Astrocyte (in vitro differentiated cells and primary cell): Measurements from ENCODE around the gene RUVBL1. TPM values are rescaled to one million over a fixed set of nuclear protein-coding genes. Genes with fewer than 3 reads are reported as not detected.

Experiments
- DNase-seq: peaks from one replicate; pipeline ENCODE4 v3.0.0-alpha.2; 2010; ENCODE audit warnings: low read depth
- FAIRE-seq: peaks from 2 replicates; lab custom pipeline; 2011; peaks lifted over from hg19 to GRCh38; lab: Jason Lieb, UNC
- H2AFZ ChIP-seq: 2 replicates; pipeline ENCODE4 v1.6.0; 2012; ENCODE audit warnings: low read depth, low read length, inconsistent platforms
- H3K27ac ChIP-seq: 2 replicates; pipeline ENCODE4 v1.5.1; 2011; ENCODE audit warnings: low read depth, low read length, inconsistent platforms
- H3K27me3 ChIP-seq: 2 replicates; pipeline ENCODE4 v1.6.0; 2011; ENCODE audit warnings: low read length, inconsistent platforms; ENCODE audit not compliant: insufficient read depth
- H3K36me3 ChIP-seq: 2 replicates; pipeline ENCODE4 v1.5.1; 2011; ENCODE audit warnings: low read length, inconsistent platforms; ENCODE audit not compliant: insufficient read depth
- H3K4me1 ChIP-seq: 2 replicates; pipeline ENCODE4 v1.5.1; 2011; ENCODE audit warnings: low read length, inconsistent platforms; ENCODE audit not compliant: insufficient read depth
- H3K4me2 ChIP-seq: 2 replicates; pipeline ENCODE4 v1.6.0; 2012; ENCODE audit warnings: low read length, inconsistent platforms
- H3K4me3 ChIP-seq: 2 replicates; pipeline ENCODE4 v1.5.1; 2011; ENCODE audit warnings: low read depth, mild to moderate bottlenecking, low read length, inconsistent platforms; ENCODE audit not compliant: insufficient read depth
- H3K79me2 ChIP-seq: 2 replicates; pipeline ENCODE4 v1.6.0; 2012; ENCODE audit warnings: mild to moderate bottlenecking, low read length, inconsistent platforms; ENCODE audit not compliant: insufficient read depth
- H3K9ac ChIP-seq: 2 replicates; pipeline ENCODE4 v1.6.0; 2012; ENCODE audit warnings: mild to moderate bottlenecking, low read length, inconsistent platforms
- H3K9me3 ChIP-seq: 2 replicates; pipeline ENCODE4 v1.5.1; 2012; ENCODE audit warnings: low read depth, mild to moderate bottlenecking, low read length, inconsistent platforms; ENCODE audit not compliant: insufficient read depth
- H4K20me1 ChIP-seq: 2 replicates; pipeline ENCODE4 v1.6.0; 2012; ENCODE audit warnings: low read length, inconsistent platforms; ENCODE audit not compliant: insufficient read depth
- H3K27ac Mint-ChIP-seq: one replicate; pipeline ENCODE4 v1.8.0; 2021; ENCODE audit warnings: mild to moderate bottlenecking, mixed read lengths; ENCODE audit not compliant: unreplicated experiment
- H3K27me3 Mint-ChIP-seq: one replicate; pipeline ENCODE4 v1.8.0; 2021; ENCODE audit warnings: low read depth, mixed read lengths; ENCODE audit not compliant: unreplicated experiment
- H3K36me3 Mint-ChIP-seq: one replicate; pipeline ENCODE4 v1.8.0; 2021; ENCODE audit warnings: low read depth, mixed read lengths; ENCODE audit not compliant: unreplicated experiment
- H3K4me1 Mint-ChIP-seq: one replicate; pipeline ENCODE4 v1.8.0; 2021; ENCODE audit warnings: low read depth, mixed read lengths; ENCODE audit not compliant: unreplicated experiment
- H3K4me3 Mint-ChIP-seq: one replicate; pipeline ENCODE4 v1.8.0; 2021; ENCODE audit warnings: mild to moderate bottlenecking, moderate library complexity, mixed read lengths; ENCODE audit not compliant: unreplicated experiment
- H3K9me3 Mint-ChIP-seq: one replicate; pipeline ENCODE4 v1.8.0; 2021; ENCODE audit warnings: mild to moderate bottlenecking, mixed read lengths; ENCODE audit not compliant: unreplicated experiment
- EZH2 ChIP-seq: IDR thresholded peaks from 2 replicates; pipeline ENCODE4 v1.6.1; 2012; ENCODE audit warnings: mild to moderate bottlenecking, low read length, inconsistent platforms; ENCODE audit not compliant: insufficient read depth
- total RNA-seq: library from RNA; stranded (reverse); gene quantifications from 2 replicates; pipeline ENCODE4 v1.2.1, GENCODE V29; 2021
- TF ChIP-seq, protein P1 (sequence below): IDR thresholded peaks from 2 replicates; pipeline ENCODE4 v1.5.1; 2011; ENCODE audit warnings: low read depth, mild to moderate bottlenecking, inconsistent platforms, low read length, moderate library complexity; ENCODE audit not compliant: insufficient read depth

Gene RUVBL1
- total RNA-seq, 1 donor from 2014 or later = 43.0 TPM

DNA sequence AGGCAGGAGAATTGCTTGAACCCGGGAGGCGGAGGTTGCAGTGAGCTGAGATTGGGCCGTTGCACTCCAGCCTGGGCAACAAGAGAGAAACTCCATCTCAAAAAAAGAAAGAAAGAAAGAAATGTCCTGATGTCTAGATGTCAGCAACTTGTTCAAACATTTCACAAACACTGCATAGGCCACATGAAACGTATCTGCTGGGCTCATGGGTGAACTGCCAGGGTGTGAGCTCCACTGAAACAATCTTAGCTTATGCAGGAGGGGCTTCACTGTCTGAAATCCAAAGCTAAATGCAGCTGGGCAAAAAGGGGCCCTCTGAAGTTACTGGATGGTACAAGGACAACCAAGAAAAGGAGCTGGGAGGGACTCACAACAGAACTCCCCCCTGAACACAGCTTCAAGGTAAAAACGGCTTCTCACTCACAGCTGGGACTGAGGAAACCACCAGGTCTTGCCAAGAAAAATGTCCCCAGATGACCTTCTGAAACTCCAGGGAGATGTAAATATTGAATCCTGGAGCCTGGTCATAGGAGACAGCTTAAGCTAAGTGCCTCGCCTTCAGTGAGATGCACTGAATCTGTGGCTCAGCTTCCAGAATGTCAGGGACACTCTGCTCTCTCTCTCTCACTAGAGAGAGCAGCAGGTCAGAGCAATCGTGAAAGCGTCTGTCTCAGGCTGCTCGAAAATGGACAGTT is 39.5 kb downstream of the RUVBL1 start:
- no peaks in the 10 kb centered on the region for H3K27me3 Mint-ChIP-seq
- H3K4me1 Mint-ChIP-seq = peaks cover 27% of the 10 kb centered on the region
- peaks cover 30% of the 10 kb centered on the region for H3K4me1 ChIP-seq
- peaks cover 23% of the 10 kb centered on the region for H4K20me1 ChIP-seq
- DNase-seq (no peak), FAIRE-seq (no peak)
- no peaks in the 10 kb centered on the region for H3K9me3 Mint-ChIP-seq
- H3K4me3 ChIP-seq = no peak overlapping the region
- H3K9ac ChIP-seq = no peak overlapping the region
- H3K27ac ChIP-seq = no peak overlapping the region
- no peaks in the 10 kb centered on the region for H3K27me3 ChIP-seq
- no peak overlapping the region for H2AFZ ChIP-seq
- H3K27ac Mint-ChIP-seq = no peak overlapping the region
- H3K36me3 ChIP-seq = no peaks in the 10 kb centered on the region
- no peak overlapping the region for H3K4me3 Mint-ChIP-seq
- H3K36me3 Mint-ChIP-seq = peaks cover 36% of the 10 kb centered on the region
- TF ChIP-seq, protein P1, sequence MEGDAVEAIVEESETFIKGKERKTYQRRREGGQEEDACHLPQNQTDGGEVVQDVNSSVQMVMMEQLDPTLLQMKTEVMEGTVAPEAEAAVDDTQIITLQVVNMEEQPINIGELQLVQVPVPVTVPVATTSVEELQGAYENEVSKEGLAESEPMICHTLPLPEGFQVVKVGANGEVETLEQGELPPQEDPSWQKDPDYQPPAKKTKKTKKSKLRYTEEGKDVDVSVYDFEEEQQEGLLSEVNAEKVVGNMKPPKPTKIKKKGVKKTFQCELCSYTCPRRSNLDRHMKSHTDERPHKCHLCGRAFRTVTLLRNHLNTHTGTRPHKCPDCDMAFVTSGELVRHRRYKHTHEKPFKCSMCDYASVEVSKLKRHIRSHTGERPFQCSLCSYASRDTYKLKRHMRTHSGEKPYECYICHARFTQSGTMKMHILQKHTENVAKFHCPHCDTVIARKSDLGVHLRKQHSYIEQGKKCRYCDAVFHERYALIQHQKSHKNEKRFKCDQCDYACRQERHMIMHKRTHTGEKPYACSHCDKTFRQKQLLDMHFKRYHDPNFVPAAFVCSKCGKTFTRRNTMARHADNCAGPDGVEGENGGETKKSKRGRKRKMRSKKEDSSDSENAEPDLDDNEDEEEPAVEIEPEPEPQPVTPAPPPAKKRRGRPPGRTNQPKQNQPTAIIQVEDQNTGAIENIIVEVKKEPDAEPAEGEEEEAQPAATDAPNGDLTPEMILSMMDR = no peak
- no peak for TF ChIP-seq EZH2
- H3K9me3 ChIP-seq = no peaks in the 10 kb centered on the region
- no peaks in the 10 kb centered on the region for H3K79me2 ChIP-seq
- no peak overlapping the region for H3K4me2 ChIP-seq

DNA sequence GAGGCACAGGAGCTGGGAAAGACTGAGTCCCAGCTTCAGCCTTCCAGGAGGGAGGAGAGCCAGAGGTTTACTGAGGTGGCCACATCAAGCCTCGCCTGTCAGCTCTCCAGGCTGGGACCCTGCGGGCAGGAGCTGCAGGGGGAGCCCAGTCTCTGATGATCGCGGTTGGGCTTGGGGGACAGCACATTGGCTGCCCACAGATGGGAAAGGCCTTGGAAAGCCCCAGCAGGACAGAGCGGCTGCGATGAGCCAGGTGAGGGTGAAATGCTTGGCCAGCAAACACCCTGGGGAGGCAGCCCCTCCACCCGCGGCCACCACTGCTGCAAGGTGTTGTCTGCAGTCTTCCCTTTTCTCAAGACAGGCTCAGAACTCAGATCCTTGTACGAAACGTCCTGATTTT is 40.2 kb downstream of the RUVBL1 start:
- H3K27me3 Mint-ChIP-seq = no peaks in the 10 kb centered on the region
- H3K4me3 Mint-ChIP-seq = no peak overlapping the region
- Histone ChIP-seq H3K4me3 (no peak overlapping the region), H3K79me2 (no peaks in the 10 kb centered on the region), H3K27me3 (no peaks in the 10 kb centered on the region), H3K4me1 (peaks cover 30% of the 10 kb centered on the region), H3K36me3 (no peaks in the 10 kb centered on the region), H3K27ac (no peak overlapping the region), H3K9me3 (no peaks in the 10 kb centered on the region), H3K4me2 (no peak overlapping the region), H2AFZ (no peak overlapping the region), H3K9ac (no peak overlapping the region), H4K20me1 (peaks cover 25% of the 10 kb centered on the region)
- DNase-seq (no peak), FAIRE-seq (no peak)
- no peaks in the 10 kb centered on the region for H3K9me3 Mint-ChIP-seq
- TF ChIP-seq, protein P1 = no peak
- no peak for TF ChIP-seq EZH2
- peaks cover 29% of the 10 kb centered on the region for H3K4me1 Mint-ChIP-seq
- H3K27ac Mint-ChIP-seq = no peak overlapping the region
- peaks cover 36% of the 10 kb centered on the region for H3K36me3 Mint-ChIP-seq

DNA sequence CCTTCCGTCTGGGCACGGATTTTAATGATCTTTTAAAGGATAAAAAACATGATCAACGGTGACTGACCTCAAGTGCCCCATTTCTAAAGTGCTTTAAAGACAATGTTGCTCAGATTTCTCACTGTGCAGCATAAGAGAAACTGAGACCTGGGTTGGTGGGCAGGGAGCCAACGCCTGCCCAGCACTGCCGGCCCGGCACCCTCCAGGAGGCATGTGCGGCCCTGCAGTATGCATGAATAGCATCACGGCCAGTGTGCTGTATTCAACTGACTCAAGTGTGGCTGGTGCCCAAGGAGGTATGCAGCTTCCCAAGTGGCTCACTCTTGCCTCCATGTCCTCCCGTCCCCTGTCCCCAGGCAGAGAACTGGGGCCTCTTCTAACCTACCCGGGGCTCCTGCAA is 41.1 kb downstream of the RUVBL1 start:
- Histone ChIP-seq H3K36me3 (no peaks in the 10 kb centered on the region), H3K4me2 (no peak overlapping the region), H3K27ac (no peak overlapping the region), H3K27me3 (no peaks in the 10 kb centered on the region), H3K4me3 (no peak overlapping the region), H3K9ac (no peak overlapping the region), H3K4me1 (peaks cover 31% of the 10 kb centered on the region), H2AFZ (no peak overlapping the region), H3K9me3 (no peaks in the 10 kb centered on the region), H4K20me1 (peaks cover 30% of the 10 kb centered on the region), H3K79me2 (no peaks in the 10 kb centered on the region)
- H3K27me3 Mint-ChIP-seq = no peaks in the 10 kb centered on the region
- peaks cover 29% of the 10 kb centered on the region for H3K4me1 Mint-ChIP-seq
- TF ChIP-seq, protein P1 = no peak
- TF ChIP-seq EZH2 = no peak
- FAIRE-seq (no peak), DNase-seq (no peak)
- no peak overlapping the region for H3K4me3 Mint-ChIP-seq
- no peaks in the 10 kb centered on the region for H3K9me3 Mint-ChIP-seq
- no peak overlapping the region for H3K27ac Mint-ChIP-seq
- H3K36me3 Mint-ChIP-seq = peaks cover 36% of the 10 kb centered on the region
